ENCODE data around the gene NCCRP1. TPM values are rescaled to one million over a fixed set of nuclear protein-coding genes. Genes with fewer than 3 reads are reported as not detected.
"Not testable (repeated sequence)": the region's sequence is repeated elsewhere in the genome, so short reads cannot be mapped to it uniquely, and the experiment has no call there.

The NCCRP1 gene
- total and polyA plus RNA-seq, 8 donors = 0.37 to 40.6 TPM; not detected in 6

- TF ChIP-seq POLR2A (IDR thresholded peaks at IDR 0.05) = no peak
- Histone ChIP-seq H3K4me1 (peaks cover 0 to 13% (median 5%) of the 10 kb centered on the region in 4 donors), H3K9me3 (no peaks in the 10 kb centered on the region), H3K36me3 (no peaks in the 10 kb centered on the region), H3K27me3 (peaks cover 0 to 18% (median 2%) of the 10 kb centered on the region in 3 donors), H3K27ac (no peak overlapping the region), H3K4me3 (no peak overlapping the region)
- no peak for DNase-seq
- intact Hi-C loops (cut with DNase I; ENCODE audit: low total_unique reads) = no loop called here
- 71 to 81% (median 77%) methylated on average over 7 of the region's 7 CpGs for WGBS, 5 donors
These were observed 12.4 kb downstream of the NCCRP1 start for GRCh38 chr19:39209196-39209595.

- WGBS, 5 donors = 62 to 72% (median 66%) methylated on average over 13 of the region's 13 CpGs
- intact Hi-C loops (cut with DNase I; ENCODE audit: low total_unique reads) = no loop called here
- H3K36me3 ChIP-seq = no peaks in the 10 kb centered on the region
- peaks cover 0 to 19% (median 10%) of the 10 kb centered on the region in 4 donors for H3K9me3 ChIP-seq
- TF ChIP-seq POLR2AphosphoS5 (IDR thresholded peaks at IDR 0.05) = no peak
- TF ChIP-seq CTCF (IDR thresholded peaks at IDR 0.05) = no peak
- TF ChIP-seq EP300 (IDR thresholded peaks at IDR 0.05) = no peak
- no peak for TF ChIP-seq POLR2A (IDR thresholded peaks at IDR 0.05)
- H3K27me3 ChIP-seq = peaks cover 0 to 19% (median 0%) of the 10 kb centered on the region in 3 donors
- H3K27ac ChIP-seq = no peak overlapping the region
- H3K4me1 ChIP-seq = no peaks in the 10 kb centered on the region
- no peak for DNase-seq
- no peak overlapping the region for H3K4me3 ChIP-seq
These were observed 15.1 kb downstream of the NCCRP1 start for GRCh38 chr19:39211731-39212374.

GRCh38 chr19:39212375-39212742 lies 15.6 kb downstream of the NCCRP1 start:
- WGBS, 5 donors = 14 to 28% (median 25%) methylated on average over 6 to 8 of the region's 8 CpGs
- DNase-seq = peak; percentile 32 to 59
- intact Hi-C loops (cut with DNase I; ENCODE audit: low total_unique reads) = no loop called here

GRCh38 chr19:39215323-39215722 lies 18.6 kb downstream of the NCCRP1 start:
- intact Hi-C loops (cut with DNase I; ENCODE audit: low total_unique reads); DNase-seq; H3K4me3 ChIP-seq; H3K4me1 ChIP-seq; H3K27ac ChIP-seq; H3K36me3 ChIP-seq: not testable (repeated sequence)
- Histone ChIP-seq H3K27me3 (peaks cover 0 to 38% (median 0%) of the 10 kb centered on the region in 3 donors), H3K9me3 (peaks cover 0 to 19% (median 10%) of the 10 kb centered on the region in 4 donors)
- 84 to 96% (median 90%) methylated on average over 3 of the region's 3 CpGs for WGBS, 5 donors

More at GRCh38 chr19:39212375-39212742, 15.6 kb downstream of the NCCRP1 start:
- no peaks in the 10 kb centered on the region for H3K4me1 ChIP-seq
- H3K4me3 ChIP-seq = no peak overlapping the region
- peaks cover 0 to 19% (median 10%) of the 10 kb centered on the region in 4 donors for H3K9me3 ChIP-seq
- H3K27me3 ChIP-seq = peaks cover 0 to 19% (median 0%) of the 10 kb centered on the region in 3 donors
- no peaks in the 10 kb centered on the region for H3K36me3 ChIP-seq
- H3K27ac ChIP-seq = no peak overlapping the region
- TF ChIP-seq POLR2A (IDR thresholded peaks at IDR 0.05) = no peak
- peak in 3 of 7 experiments; percentile 14 to 46 (median 32) for TF ChIP-seq CTCF (IDR thresholded peaks at IDR 0.05)
- TF ChIP-seq EP300 (IDR thresholded peaks at IDR 0.05) = no peak

- intact Hi-C loops (cut with DNase I; ENCODE audit: low total_unique reads) = no loop called here
- DNase-seq = no peak
- H3K4me3 ChIP-seq = no peak overlapping the region
- no peaks in the 10 kb centered on the region for H3K4me1 ChIP-seq
- TF ChIP-seq POLR2AphosphoS5 (IDR thresholded peaks at IDR 0.05) = no peak
- no peak for TF ChIP-seq CTCF (IDR thresholded peaks at IDR 0.05)
- TF ChIP-seq EP300 (IDR thresholded peaks at IDR 0.05) = no peak
- TF ChIP-seq POLR2A (IDR thresholded peaks at IDR 0.05) = no peak
- H3K27ac ChIP-seq = no peak overlapping the region
- H3K9me3 ChIP-seq = peaks cover 0 to 19% (median 10%) of the 10 kb centered on the region in 4 donors
- peaks cover 0 to 48% (median 0%) of the 10 kb centered on the region in 3 donors for H3K27me3 ChIP-seq
- WGBS, 5 donors = 62 to 77% (median 65%) methylated on average over 5 of the region's 5 CpGs
- no peaks in the 10 kb centered on the region for H3K36me3 ChIP-seq
These were observed 20.3 kb downstream of the NCCRP1 start for GRCh38 chr19:39217094-39217493.
